NCI-H526 (cell line): ENCODE results near the gene HOXC9.
A peak's percentile ranks its signal among the peaks of the same experiment; 100 is the strongest.

Source experiments
- DNase-seq, 2 experiments: peaks; one replicate each; lab custom pipeline; 2025; lab: John Stamatoyannopoulos, UW

The HOXC9 gene

GRCh38 chr12:54028314-54029201 lies 28.6 kb downstream of the HOXC9 start, which contains the start of gene HOXC6:
Gene HOXC6 (plus strand): TSS chr12:54028440. CDS start chr12:54028522, 82 bp downstream.
- DNase-seq, result no peak

DNA sequence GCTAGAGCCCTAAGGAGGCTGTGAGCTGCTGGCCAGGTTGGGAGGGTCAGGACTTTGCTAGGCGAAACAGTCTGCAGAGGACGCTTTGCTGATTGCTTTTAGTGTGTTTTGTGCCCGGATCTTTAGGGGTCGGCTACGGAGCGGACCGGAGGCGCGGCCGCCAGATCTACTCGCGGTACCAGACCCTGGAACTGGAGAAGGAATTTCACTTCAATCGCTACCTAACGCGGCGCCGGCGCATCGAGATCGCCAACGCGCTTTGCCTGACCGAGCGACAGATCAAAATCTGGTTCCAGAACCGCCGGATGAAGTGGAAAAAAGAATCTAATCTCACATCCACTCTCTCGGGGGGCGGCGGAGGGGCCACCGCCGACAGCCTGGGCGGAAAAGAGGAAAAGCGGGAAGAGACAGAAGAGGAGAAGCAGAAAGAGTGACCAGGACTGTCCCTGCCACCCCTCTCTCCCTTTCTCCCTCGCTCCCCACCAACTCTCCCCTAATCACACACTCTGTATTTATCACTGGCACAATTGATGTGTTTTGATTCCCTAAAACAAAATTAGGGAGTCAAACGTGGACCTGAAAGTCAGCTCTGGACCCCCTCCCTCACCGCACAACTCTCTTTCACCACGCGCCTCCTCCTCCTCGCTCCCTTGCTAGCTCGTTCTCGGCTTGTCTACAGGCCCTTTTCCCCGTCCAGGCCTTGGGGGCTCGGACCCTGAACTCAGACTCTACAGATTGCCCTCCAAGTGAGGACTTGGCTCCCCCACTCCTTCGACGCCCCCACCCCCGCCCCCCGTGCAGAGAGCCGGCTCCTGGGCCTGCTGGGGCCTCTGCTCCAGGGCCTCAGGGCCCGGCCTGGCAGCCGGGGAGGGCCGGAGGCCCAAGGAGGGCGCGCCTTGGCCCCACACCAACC lies 29.8 kb downstream of the HOXC9 start:
- no peak for DNase-seq

DNA sequence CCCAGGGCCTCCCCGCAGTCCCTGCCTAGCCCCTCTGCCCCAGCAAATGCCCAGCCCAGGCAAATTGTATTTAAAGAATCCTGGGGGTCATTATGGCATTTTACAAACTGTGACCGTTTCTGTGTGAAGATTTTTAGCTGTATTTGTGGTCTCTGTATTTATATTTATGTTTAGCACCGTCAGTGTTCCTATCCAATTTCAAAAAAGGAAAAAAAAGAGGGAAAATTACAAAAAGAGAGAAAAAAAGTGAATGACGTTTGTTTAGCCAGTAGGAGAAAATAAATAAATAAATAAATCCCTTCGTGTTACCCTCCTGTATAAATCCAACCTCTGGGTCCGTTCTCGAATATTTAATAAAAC lies 30.5 kb downstream of the HOXC9 start:
- DNase-seq, result no peak

GRCh38 chr12:54030889-54031471 lies 31.0 kb downstream of the HOXC9 start:
- no peak for DNase-seq

- DNase-seq, result no peak
Measured at GRCh38 chr12:54031480-54031879, 31.5 kb downstream of the HOXC9 start.

GRCh38 chr12:54032086-54032619 lies 32.2 kb downstream of the HOXC9 start:
- no peak for DNase-seq

GRCh38 chr12:54032627-54033100 lies 32.7 kb downstream of the HOXC9 start, which contains the start of gene HOXC5:
Gene HOXC5 (plus strand): TSS chr12:54033050. CDS start chr12:54033123, 73 bp downstream.
- DNase-seq, result peak; percentile 95 to 97

GRCh38 chr12:54033106-54033979 lies 33.4 kb downstream of the HOXC9 start:
- DNase-seq, result no peak

DNA sequence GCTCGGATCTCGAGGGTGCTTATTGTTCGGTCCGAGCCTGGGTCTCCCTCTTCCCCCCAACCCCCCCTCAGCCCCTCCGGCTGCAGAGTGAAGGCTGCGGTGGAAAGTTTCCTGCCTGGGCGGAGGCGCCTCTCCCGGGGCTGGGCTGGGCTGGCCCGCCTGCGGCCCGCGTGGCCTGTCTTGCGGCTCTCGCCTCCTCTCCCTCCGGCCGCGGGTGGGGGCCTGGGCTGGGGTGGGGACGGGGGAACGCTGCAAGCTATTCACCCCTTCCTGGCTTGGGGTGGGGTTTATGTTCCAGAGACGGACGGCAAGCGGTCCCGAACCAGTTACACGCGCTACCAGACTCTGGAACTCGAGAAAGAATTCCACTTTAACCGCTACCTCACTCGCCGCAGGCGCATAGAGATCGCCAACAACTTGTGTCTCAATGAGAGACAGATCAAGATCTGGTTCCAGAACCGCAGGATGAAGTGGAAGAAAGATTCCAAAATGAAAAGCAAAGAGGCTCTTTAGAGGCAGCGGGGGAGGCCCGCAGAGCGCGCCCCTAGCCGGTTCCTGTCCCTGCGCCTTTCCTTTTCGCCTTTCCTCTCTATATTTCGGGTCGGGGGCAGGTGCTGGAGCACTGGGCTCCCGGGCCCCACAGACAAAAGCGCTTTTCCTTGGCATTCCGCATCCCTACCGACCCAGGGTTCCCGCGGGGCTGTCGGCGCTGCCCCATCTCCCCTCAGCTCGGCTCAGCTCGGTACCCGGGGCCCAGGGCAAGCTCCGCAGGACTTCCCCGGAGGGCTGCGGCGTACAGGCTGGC lies 34.2 kb downstream of the HOXC9 start:
- DNase-seq, result no peak

DNA sequence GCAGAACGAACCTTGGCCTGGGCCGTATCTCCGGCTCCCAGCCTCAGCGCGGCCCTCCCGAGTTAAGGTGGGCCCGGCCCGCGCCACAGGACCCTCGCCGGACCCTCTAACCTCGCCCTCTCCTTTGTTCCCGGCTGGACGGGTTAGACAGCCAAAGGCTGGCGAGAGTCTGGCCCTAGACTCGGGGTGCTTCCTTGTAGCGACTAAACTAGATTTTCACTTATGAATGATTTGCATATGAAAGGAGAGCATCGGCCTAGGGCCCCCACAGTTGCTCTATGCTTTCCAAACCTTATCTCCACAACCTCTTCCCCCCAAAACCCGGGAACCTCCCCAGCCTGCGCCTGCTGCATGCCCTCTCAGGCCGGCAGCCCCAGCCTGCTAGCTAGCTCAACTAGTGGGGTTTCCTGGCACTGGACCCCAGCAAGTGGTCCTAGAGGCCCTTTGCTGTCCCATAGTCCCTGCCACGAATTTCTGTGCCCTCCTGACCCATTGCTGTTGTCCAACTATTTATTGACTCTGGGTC lies 34.9 kb downstream of the HOXC9 start:
- DNase-seq, result no peak

DNA sequence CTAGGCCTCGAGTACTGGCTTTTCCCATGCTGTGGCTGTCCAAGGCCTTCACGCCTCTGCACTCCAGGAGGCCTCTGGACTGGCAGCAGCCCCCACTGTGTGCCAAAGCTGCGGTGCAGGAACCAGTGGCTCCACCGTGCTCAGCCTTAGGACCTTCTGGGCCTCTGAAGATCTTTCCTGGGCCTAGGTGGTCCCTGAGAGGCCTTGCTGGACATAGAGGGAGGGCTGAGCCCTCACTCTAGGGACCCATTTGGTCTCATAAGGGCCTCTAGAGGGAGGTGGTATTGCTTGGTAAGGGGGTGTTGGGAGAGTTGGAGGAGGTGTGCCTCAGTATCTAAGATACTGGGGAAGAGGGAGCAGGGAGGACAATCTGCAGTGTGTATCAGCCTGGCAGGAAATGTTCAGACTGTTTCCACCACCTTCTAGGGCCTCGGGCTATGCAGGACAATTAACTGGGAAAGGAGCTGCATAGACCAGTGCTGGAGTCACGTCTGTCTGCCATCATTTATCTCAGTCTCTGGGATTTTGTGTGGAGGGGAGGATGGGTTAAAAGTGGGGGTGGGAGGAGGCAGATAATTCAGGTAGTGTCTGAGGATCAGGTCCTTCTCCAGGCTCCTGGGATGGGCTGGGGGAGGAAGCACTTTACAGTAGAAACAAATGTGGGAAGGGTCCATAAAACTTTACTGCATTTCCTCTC lies 35.8 kb downstream of the HOXC9 start:
- no peak for DNase-seq

GRCh38 chr12:54036620-54037359 lies 36.8 kb downstream of the HOXC9 start:
- no peak for DNase-seq

DNA sequence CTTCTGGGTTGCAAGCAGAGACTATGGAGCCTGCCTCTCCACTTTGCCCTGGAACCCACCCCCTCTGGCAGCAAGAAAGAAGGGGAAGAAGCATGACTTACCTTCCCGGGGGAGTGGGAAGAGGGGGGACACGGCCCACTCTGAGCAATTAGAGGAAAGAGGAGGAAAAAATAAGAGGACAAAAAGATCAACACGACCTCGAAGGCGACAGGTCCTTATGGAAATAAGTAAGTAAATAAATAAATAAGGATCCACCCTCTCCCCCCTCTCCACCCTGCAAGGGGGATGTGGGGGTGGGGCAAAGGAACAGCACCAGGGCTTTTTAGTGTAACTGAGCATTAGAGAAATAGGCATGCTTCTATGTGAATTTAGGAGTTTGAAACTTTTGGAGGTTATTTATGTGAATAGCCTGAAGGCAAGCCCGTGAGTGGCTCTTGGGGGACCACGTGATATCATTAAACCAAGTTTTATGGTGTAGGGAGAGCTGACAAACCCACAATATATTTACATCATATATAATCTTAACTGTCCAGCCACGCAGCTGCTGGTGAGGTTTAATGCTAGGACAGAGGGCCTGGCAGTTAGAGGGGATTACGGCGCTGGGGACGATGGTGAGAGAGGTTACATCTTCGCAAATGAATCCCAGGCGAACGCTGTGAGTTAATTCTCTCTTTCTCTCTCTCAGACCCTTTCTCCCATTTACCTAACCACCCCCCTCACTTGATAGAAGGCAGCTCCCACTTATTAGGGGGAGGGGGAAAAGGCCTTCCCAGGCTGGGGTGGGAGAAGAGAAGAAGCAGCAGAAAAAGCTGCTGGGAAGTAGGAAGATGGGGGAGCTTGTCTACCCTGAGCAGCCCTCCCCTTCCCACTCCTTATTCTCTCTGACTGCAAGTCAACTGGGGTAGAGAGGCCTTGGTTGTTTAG lies 37.7 kb downstream of the HOXC9 start:
- no peak for DNase-seq

DNA sequence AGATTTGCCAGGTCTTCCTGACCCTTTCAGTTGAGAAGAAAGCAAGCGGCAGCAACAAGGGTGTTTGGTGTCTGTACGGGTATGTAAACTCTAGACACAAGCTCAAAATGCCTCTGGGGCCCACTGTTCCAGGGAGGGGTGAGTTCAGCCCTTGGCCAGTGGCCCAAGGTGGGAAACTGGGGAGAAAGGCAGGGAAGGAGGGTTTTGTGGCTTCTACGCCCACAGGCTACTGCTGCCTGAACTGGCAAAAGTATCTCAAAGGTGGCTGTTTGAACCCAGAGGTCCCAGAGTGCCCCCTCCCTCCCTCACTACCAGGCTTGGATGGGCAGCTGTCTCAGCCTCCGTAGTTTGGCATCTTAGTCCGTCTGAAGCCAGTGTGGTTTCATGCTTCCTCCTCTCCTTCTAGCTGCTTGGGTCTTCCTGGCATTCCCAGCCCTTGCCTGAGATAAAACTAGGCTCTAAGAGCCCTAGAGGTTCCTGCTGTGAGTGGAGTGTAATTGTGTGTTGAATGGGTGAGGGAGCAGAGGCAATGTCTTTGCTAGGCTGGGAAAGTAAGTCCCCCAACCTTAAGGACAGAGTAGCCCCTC lies 38.4 kb downstream of the HOXC9 start:
- DNase-seq, result no peak

GRCh38 chr12:54038871-54039414 lies 39.0 kb downstream of the HOXC9 start:
- DNase-seq, result no peak

GRCh38 chr12:54039417-54040147 lies 39.6 kb downstream of the HOXC9 start:
- DNase-seq, result no peak
